ENCODE measurements around the gene TMEM134. TPM values are rescaled to one million over a fixed set of nuclear protein-coding genes. Genes with fewer than 3 reads are reported as not detected.
"Not testable (repeated sequence)": the region's sequence is repeated elsewhere in the genome, so short reads cannot be mapped to it uniquely, and the experiment has no call there.

The TMEM134 gene
- polyA plus RNA-seq, 2 of the 4 experiments (the other 2 are of a cell fraction), result 18.8 to 20.6 TPM

DNA sequence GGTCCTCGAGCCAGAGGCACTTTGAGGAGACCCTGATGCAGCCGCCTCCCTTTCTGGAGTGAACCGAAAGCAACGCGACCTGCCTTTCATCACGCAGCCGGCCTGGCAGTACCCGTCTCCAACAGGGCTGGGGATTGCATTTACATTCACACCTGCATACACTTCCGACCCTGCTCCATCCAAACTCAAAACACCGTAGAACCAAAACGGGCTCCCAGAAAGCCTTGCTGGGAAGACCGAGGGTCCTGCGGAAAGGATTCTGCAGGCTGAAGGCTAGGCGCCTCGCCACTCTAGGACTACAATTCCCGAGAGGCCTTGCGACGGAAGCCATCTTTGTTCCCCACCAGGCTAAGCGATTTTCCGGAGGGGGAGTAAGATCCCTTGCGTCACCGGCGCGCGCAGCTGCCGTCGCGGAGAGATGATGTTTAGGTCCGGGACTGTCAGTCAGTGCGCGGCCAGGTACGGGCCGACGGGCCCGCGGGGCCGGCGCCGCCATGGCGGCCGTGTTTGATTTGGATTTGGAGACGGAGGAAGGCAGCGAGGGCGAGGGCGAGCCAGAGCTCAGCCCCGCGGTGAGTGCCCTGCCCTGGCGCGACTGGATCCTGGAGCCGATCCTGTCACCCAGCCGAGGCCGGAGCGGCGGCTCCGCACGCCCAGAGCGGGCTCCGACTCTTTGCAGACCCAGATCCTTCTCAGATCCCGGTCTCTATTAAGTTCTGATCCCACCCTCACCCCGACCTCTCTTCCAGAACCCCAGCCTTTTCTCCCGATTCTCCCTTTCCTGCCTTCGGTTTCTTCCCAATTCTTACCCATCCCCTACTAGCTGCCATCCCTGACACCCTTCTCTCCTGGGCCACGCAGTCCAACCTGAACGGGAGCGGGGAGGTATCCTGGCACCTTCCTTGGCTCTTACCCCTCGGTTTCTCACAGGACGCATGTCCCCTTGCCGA lies 40.7 kb downstream of the TMEM134 start, which contains the start of gene RPS6KB2 (continued):
- TF ChIP-seq, protein P1, sequence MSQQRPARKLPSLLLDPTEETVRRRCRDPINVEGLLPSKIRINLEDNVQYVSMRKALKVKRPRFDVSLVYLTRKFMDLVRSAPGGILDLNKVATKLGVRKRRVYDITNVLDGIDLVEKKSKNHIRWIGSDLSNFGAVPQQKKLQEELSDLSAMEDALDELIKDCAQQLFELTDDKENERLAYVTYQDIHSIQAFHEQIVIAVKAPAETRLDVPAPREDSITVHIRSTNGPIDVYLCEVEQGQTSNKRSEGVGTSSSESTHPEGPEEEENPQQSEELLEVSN (IDR thresholded peaks at IDR 0.05; ENCODE audit: borderline replicate concordance, low read depth), result no peak
- TF ChIP-seq SREBF2 (IDR thresholded peaks at IDR 0.05), result no peak
- TF ChIP-seq EHF (CRISPR knock-in tag; IDR thresholded peaks at IDR 0.05), result no peak
- no peak for TF ChIP-seq HEYL (CRISPR knock-in tag; IDR thresholded peaks at IDR 0.05)
- TF ChIP-seq NFE2L2 (conservative IDR thresholded peaks at IDR 0.05; ENCODE audit: low read length), result no peak
- TF ChIP-seq EHMT2 (IDR thresholded peaks at IDR 0.05; ENCODE audit: low read depth), result no peak
- TF ChIP-seq, protein P2, sequence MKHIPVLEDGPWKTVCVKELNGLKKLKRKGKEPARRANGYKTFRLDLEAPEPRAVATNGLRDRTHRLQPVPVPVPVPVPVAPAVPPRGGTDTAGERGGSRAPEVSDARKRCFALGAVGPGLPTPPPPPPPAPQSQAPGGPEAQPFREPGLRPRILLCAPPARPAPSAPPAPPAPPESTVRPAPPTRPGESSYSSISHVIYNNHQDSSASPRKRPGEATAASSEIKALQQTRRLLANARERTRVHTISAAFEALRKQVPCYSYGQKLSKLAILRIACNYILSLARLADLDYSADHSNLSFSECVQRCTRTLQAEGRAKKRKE (CRISPR knock-in tag; IDR thresholded peaks at IDR 0.05; ENCODE audit: low read depth), result no peak

DNA sequence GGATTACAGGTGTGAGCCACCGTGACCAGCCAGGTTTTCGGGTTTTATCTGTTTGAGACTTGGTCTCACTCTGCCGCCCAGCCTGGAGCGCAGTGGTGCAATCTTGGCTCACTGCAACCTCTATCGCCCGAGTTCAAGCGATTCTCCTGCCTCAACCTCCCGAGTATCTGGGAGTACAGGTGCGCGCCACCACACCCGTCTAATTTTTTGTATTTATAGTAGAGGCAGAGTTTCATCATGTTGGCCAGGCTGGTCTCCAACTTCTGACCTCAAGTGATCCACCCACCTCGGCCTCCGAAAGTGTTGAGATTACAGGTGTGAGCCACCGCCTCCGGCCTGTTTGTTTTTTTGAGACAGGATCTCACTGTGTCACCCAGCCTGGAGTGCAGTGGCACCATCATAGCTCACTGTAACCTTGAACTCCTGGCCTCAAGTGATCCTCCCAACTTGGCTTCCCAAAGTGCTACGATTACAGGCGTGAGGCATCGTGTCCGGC lies 41.6 kb downstream of the TMEM134 start:
- peak overlapping the region; percentile 74 for H3K4me2 ChIP-seq
- H3K4me3 ChIP-seq, result peak overlapping the region; percentile 73
- FAIRE-seq; ATAC-seq; CTCF ChIA-PET; DNase-seq (ENCODE audit: low read depth in 1 of 2, low spot score in 1 of 2); H3K9me3 ChIP-seq: not testable (repeated sequence)
- 73% methylated on average over 19 of the region's 19 CpGs for WGBS (ENCODE audit: missing lambda C conversion rate)
- POLR2A ChIA-PET, result interaction anchor here (1.1 to 1.2 kb wide), 2 partner anchors 26 to 38 kb away, joined by 3 to 4 read pairs; partner anchors contain the start of gene PPP1CA
- peaks cover 11% of the 10 kb centered on the region; the same call in 2 of the 3 replicates for H3K4me1 ChIP-seq
- H3K27ac ChIP-seq, result peak overlapping the region; percentile 76 to 94

DNA sequence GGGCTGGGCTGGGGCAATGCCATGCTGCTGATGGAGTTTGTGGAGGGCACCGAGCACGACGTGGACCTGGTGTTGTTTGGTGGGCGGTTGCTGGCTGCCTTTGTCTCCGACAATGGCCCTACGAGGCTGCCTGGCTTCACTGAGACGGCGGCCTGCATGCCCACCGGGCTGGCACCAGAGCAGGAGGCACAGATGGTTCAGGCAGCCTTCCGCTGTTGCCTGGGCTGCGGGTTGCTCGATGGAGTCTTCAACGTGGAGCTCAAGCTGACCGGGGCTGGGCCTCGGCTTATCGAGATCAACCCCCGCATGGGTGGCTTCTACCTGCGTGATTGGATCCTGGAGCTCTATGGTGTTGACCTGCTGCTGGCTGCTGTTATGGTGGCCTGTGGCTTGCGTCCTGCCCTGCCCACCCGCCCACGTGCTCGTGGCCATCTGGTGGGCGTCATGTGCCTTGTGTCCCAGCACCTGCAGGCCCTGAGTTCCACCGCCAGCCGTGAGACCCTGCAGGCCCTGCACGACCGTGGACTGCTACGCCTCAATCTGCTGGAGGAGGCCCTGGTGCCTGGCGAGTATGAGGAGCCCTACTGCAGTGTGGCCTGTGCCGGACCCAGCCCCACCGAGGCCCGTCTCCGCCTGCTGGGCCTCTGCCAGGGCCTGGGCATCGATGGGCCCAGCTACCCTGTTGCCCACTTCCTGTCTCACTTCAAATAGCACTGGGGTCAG lies 45.0 kb downstream of the TMEM134 start:
- no peak for TF ChIP-seq MYC (IDR thresholded peaks at IDR 0.05; ENCODE audit: borderline replicate concordance, low read length)
- no peak for TF ChIP-seq ZNF302 (CRISPR knock-in tag; IDR thresholded peaks at IDR 0.05)
- no peak for TF ChIP-seq NR3C1 (IDR thresholded peaks at IDR 0.05)
- TF ChIP-seq SREBF2 (IDR thresholded peaks at IDR 0.05), result no peak
- TF ChIP-seq HOXB13 (CRISPR knock-in tag; IDR thresholded peaks at IDR 0.05; ENCODE audit: low read depth), result no peak
- FAIRE-seq, result no peak
- Histone ChIP-seq H3K4me2 (no peak overlapping the region), H3K9me3 (no peaks in the 10 kb centered on the region), H3K4me3 (no peak overlapping the region), H3K4me1 (peaks cover 14% of the 10 kb centered on the region), H3K27ac (no peak overlapping the region)
- DNase-seq (ENCODE audit: low read depth in 1 of 2, low spot score in 1 of 2), result no peak
- ChIA-PET CTCF (interaction anchor here (0.6 to 3.0 kb wide), 7 partner anchors 15 to 45 kb away, joined by 3 to 18 read pairs (median 4); partner anchors contain the start of genes PPP1CA and TMEM134), POLR2A (no interaction called here)
- 93% methylated on average over 30 of the region's 34 CpGs for WGBS (ENCODE audit: missing lambda C conversion rate)
- no peak for ATAC-seq

DNA sequence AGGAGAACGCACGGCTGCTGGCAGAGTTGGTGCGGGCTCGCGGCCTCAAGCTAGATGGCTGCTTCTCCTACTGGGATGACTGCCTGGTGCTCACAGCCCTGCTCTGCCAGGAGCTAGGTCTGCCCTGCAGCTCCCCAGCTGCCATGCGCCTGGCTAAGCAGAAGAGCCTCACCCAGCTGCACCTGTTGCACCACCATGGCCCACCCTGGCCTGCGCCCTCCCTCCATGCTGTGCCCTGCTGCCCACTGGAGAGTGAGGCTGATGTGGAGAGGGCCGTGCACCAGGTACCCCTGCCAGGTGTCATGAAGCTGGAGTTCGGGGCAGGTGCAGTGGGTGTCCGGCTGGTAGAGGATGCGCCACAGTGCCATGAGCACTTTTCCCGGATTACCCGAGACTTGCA lies 45.6 kb downstream of the TMEM134 start:
- no peak for ATAC-seq
- Histone ChIP-seq H3K4me1 (peaks cover 13% of the 10 kb centered on the region), H3K4me3 (no peak overlapping the region), H3K9me3 (no peaks in the 10 kb centered on the region), H3K27ac (no peak overlapping the region), H3K4me2 (no peak overlapping the region)
- ChIA-PET CTCF (interaction anchor here (0.6 to 3.0 kb wide), 4 partner anchors 18 to 41 kb away, joined by 3 to 18 read pairs (median 4); partner anchors contain the start of gene PPP1CA), POLR2A (no interaction called here)
- TF ChIP-seq RFX5 (IDR thresholded peaks at IDR 0.05), result no peak
- TF ChIP-seq, protein P3, sequence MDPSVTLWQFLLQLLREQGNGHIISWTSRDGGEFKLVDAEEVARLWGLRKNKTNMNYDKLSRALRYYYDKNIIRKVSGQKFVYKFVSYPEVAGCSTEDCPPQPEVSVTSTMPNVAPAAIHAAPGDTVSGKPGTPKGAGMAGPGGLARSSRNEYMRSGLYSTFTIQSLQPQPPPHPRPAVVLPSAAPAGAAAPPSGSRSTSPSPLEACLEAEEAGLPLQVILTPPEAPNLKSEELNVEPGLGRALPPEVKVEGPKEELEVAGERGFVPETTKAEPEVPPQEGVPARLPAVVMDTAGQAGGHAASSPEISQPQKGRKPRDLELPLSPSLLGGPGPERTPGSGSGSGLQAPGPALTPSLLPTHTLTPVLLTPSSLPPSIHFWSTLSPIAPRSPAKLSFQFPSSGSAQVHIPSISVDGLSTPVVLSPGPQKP (IDR thresholded peaks at IDR 0.05; ENCODE audit: low read depth, low read length), result no peak
- TF ChIP-seq FOSL2 (IDR thresholded peaks at IDR 0.05), result no peak
- TF ChIP-seq FOSL2 (CRISPR knock-in tag; IDR thresholded peaks at IDR 0.05), result no peak
- 94% methylated on average over 10 of the region's 13 CpGs for WGBS (ENCODE audit: missing lambda C conversion rate)
- no peak for DNase-seq (ENCODE audit: low read depth in 1 of 2, low spot score in 1 of 2)
- no peak for FAIRE-seq

All from A549 (cell line).